ENCODE results near the gene GABRB1. TPM values are rescaled to one million over a fixed set of nuclear protein-coding genes. Genes with fewer than 3 reads are reported as not detected.
"Not testable (repeated sequence)": the region's sequence is repeated elsewhere in the genome, so short reads cannot be mapped to it uniquely, and the experiment has no call there.

Gene GABRB1
- total RNA-seq, 1 donor from 2014 or later, result 4.0 TPM

GRCh38 chr4:47367761-47368160 lies 336.4 kb downstream of the GABRB1 start:
- Histone ChIP-seq H3K36me3 (no peaks in the 10 kb centered on the region), H3K27me3 (ENCODE audit: low read depth) (no peaks in the 10 kb centered on the region), H3K4me1 (no peaks in the 10 kb centered on the region), H3K27ac (replicated peaks) (no peak overlapping the region), H3K4me3 (no peak overlapping the region), H3K9me3 (replicated peaks) (no peaks in the 10 kb centered on the region)
- TF ChIP-seq CTCF (IDR thresholded peaks at IDR 0.05; ENCODE audit: borderline replicate concordance), result no peak
- intact Hi-C loops (cut with micrococcal nuclease), result no loop called here
- DNase-seq, result no peak

- Histone ChIP-seq H3K9me3 (replicated peaks) (no peaks in the 10 kb centered on the region), H3K36me3 (no peaks in the 10 kb centered on the region), H3K4me3 (no peak overlapping the region), H3K4me1 (no peaks in the 10 kb centered on the region), H3K27ac (replicated peaks) (no peak overlapping the region), H3K27me3 (ENCODE audit: low read depth) (no peaks in the 10 kb centered on the region)
- intact Hi-C loops (cut with micrococcal nuclease), result no loop called here
- no peak for TF ChIP-seq CTCF (IDR thresholded peaks at IDR 0.05; ENCODE audit: borderline replicate concordance)
- no peak for DNase-seq
These were observed 336.8 kb downstream of the GABRB1 start for GRCh38 chr4:47368211-47368610.

- no peaks in the 10 kb centered on the region for H3K4me1 ChIP-seq
- no peak overlapping the region for H3K4me3 ChIP-seq
- H3K27me3 ChIP-seq (ENCODE audit: low read depth), result no peaks in the 10 kb centered on the region
- no peaks in the 10 kb centered on the region for H3K9me3 ChIP-seq (replicated peaks)
- H3K36me3 ChIP-seq, result no peaks in the 10 kb centered on the region
- no peak overlapping the region for H3K27ac ChIP-seq (replicated peaks)
- intact Hi-C loops (cut with micrococcal nuclease), result no loop called here
- DNase-seq, result no peak
- TF ChIP-seq CTCF (IDR thresholded peaks at IDR 0.05; ENCODE audit: borderline replicate concordance), result no peak
These were observed 341.2 kb downstream of the GABRB1 start for GRCh38 chr4:47372561-47372960.

- no peak for TF ChIP-seq CTCF (IDR thresholded peaks at IDR 0.05; ENCODE audit: borderline replicate concordance)
- Histone ChIP-seq H3K4me3 (no peak overlapping the region), H3K9me3 (replicated peaks) (no peaks in the 10 kb centered on the region), H3K36me3 (no peaks in the 10 kb centered on the region), H3K4me1 (no peaks in the 10 kb centered on the region), H3K27ac (replicated peaks) (no peak overlapping the region), H3K27me3 (ENCODE audit: low read depth) (no peaks in the 10 kb centered on the region)
- intact Hi-C loops (cut with micrococcal nuclease), result no loop called here
- DNase-seq, result no peak
These were observed 341.8 kb downstream of the GABRB1 start for GRCh38 chr4:47373174-47373573.

GRCh38 chr4:47373709-47374108 lies 342.3 kb downstream of the GABRB1 start:
- intact Hi-C loops (cut with micrococcal nuclease), result no loop called here
- no peak for DNase-seq
- Histone ChIP-seq H3K4me3 (no peak overlapping the region), H3K4me1 (no peaks in the 10 kb centered on the region), H3K27me3 (ENCODE audit: low read depth) (no peaks in the 10 kb centered on the region), H3K36me3 (no peaks in the 10 kb centered on the region), H3K9me3 (replicated peaks) (no peaks in the 10 kb centered on the region), H3K27ac (replicated peaks) (no peak overlapping the region)
- TF ChIP-seq CTCF (IDR thresholded peaks at IDR 0.05; ENCODE audit: borderline replicate concordance), result no peak

GRCh38 chr4:47374477-47374876 lies 343.1 kb downstream of the GABRB1 start:
- Histone ChIP-seq H3K4me3 (no peak overlapping the region), H3K4me1 (no peaks in the 10 kb centered on the region), H3K27ac (replicated peaks) (no peak overlapping the region), H3K27me3 (ENCODE audit: low read depth) (no peaks in the 10 kb centered on the region), H3K9me3 (replicated peaks) (no peaks in the 10 kb centered on the region), H3K36me3 (no peaks in the 10 kb centered on the region)
- intact Hi-C loops (cut with micrococcal nuclease), result no loop called here
- no peak for DNase-seq
- TF ChIP-seq CTCF (IDR thresholded peaks at IDR 0.05; ENCODE audit: borderline replicate concordance), result no peak

GRCh38 chr4:47378021-47378530 lies 346.7 kb downstream of the GABRB1 start:
- H3K4me1 ChIP-seq; H3K4me3 ChIP-seq; intact Hi-C loops (cut with micrococcal nuclease); DNase-seq; H3K36me3 ChIP-seq; H3K27me3 ChIP-seq (ENCODE audit: low read depth); H3K27ac ChIP-seq (replicated peaks); H3K9me3 ChIP-seq (replicated peaks): not testable (repeated sequence)
